HG03159 (cell line): Measurements from ENCODE around the gene DVL3.

Source experiments
- ATAC-seq: cut with Tn5 transposase; IDR thresholded peaks from one replicate; pipeline ENCODE4 v1.9.1; 2021; ENCODE audit warnings: mild to moderate bottlenecking, moderate library complexity; ENCODE audit not compliant: unreplicated experiment

Gene DVL3

GRCh38 chr3:184209146-184209923 is 54.2 kb downstream of the DVL3 start:
- ATAC-seq: no peak

GRCh38 chr3:184211297-184211696 is 56.1 kb downstream of the DVL3 start:
- ATAC-seq: no peak

- ATAC-seq: no peak
These were observed 56.5 kb downstream of the DVL3 start for GRCh38 chr3:184211718-184212117.

- no peak for ATAC-seq
These were observed 63.6 kb downstream of the DVL3 start for GRCh38 chr3:184218814-184219213.

GRCh38 chr3:184222521-184222920 is 67.3 kb downstream of the DVL3 start:
- no peak for ATAC-seq
